ENCODE data around the gene CYSRT1. TPM values are rescaled to one million over a fixed set of nuclear protein-coding genes. Genes with fewer than 3 reads are reported as not detected.

The CYSRT1 gene
- total and polyA plus RNA-seq, 8 donors = 0.92 to 47.3 (median 3.4) TPM; not detected in 3

DNA sequence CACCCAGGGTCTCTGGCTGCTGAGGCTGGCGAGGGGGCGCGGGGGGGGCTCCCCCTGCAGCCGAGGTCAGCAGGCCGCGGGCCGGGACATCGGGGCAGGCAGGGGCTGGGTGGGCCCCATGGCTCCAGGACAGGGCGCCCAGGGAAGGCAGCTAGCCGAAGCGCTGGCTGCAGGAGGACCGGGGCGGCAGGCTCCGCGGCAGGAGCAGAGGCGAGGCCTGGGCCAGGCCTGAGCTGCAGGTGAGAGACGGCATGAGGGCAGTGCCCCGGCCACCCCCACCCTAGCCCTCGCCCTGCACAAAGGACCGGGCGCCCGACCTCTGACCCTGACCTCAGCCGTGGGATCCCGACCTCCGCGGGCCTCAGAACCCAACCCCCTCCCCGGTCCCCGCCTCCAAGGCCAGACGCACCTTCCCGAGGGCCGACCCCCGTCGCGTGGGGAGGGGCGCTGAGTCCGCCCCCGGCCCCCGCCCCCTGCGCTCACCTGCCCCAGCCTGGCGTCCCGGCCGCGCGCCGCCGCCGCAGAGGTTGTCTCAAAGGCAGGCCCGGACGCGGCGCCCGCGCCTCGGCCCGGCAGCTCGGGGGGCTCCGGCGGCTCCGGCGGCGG lies 3.4 kb upstream of the CYSRT1 start:
- Histone ChIP-seq H3K27ac (peak overlapping the region; percentile 52 to 73 (median 64)), H3K4me1 (peaks cover 41 to 92% (median 88%) of the 10 kb centered on the region in 4 donors), H3K4me3 (peak overlapping the region; percentile 44 to 58 (median 46)), H3K9me3 (no peaks in the 10 kb centered on the region), H3K36me3 (peaks cover 0 to 2% (median 0%) of the 10 kb centered on the region in 4 donors), H3K27me3 (peaks cover 0 to 14% (median 0%) of the 10 kb centered on the region in 3 donors)
- TF ChIP-seq POLR2AphosphoS5 (IDR thresholded peaks at IDR 0.05) (no peak), POLR2A (IDR thresholded peaks at IDR 0.05) (no peak), EP300 (IDR thresholded peaks at IDR 0.05) (no peak)
- TF ChIP-seq, protein P1, sequence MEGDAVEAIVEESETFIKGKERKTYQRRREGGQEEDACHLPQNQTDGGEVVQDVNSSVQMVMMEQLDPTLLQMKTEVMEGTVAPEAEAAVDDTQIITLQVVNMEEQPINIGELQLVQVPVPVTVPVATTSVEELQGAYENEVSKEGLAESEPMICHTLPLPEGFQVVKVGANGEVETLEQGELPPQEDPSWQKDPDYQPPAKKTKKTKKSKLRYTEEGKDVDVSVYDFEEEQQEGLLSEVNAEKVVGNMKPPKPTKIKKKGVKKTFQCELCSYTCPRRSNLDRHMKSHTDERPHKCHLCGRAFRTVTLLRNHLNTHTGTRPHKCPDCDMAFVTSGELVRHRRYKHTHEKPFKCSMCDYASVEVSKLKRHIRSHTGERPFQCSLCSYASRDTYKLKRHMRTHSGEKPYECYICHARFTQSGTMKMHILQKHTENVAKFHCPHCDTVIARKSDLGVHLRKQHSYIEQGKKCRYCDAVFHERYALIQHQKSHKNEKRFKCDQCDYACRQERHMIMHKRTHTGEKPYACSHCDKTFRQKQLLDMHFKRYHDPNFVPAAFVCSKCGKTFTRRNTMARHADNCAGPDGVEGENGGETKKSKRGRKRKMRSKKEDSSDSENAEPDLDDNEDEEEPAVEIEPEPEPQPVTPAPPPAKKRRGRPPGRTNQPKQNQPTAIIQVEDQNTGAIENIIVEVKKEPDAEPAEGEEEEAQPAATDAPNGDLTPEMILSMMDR (IDR thresholded peaks at IDR 0.05) = no peak
- intact Hi-C loops (cut with DNase I; ENCODE audit: low total_unique reads) = no loop called here
- DNase-seq = peak in 1 of 2 donors; percentile 73
- 5 to 21% (median 7%) methylated on average over 12 to 59 of the region's 61 CpGs for WGBS, 5 donors

GRCh38 chr9:137222190-137223077 lies 2.5 kb upstream of the CYSRT1 start, which contains the start of gene RNF208:
RNF208 (minus strand) TSS chr9:137222240; CDS start chr9:137221212, 1,028 bp downstream.
- peak within 1 kb of the TSS; percentile 92 to 98 (median 94) for H3K27ac ChIP-seq
- DNase-seq = peak in 1 of 2 donors; percentile 66
- TF ChIP-seq EP300 (IDR thresholded peaks at IDR 0.05) (no peak), POLR2AphosphoS5 (IDR thresholded peaks at IDR 0.05) (no peak), POLR2A (IDR thresholded peaks at IDR 0.05) (no peak)
- TF ChIP-seq, protein P1 (IDR thresholded peaks at IDR 0.05) = no peak
- intact Hi-C loops (cut with DNase I; ENCODE audit: low total_unique reads) = no loop called here
- H3K27me3 ChIP-seq = peaks cover 0 to 20% (median 0%) of the 10 kb centered on the region in 3 donors
- H3K4me3 ChIP-seq = peak within 1 kb of the TSS; percentile 70 to 73 (median 72)
- H3K4me1 ChIP-seq = peaks cover 41 to 92% (median 88%) of the 10 kb centered on the region in 4 donors
- H3K9me3 ChIP-seq = no peaks in the 10 kb centered on the region
- WGBS, 5 donors = 3 to 9% (median 3%) methylated on average over 20 to 88 of the region's 88 CpGs
- H3K36me3 ChIP-seq = no peaks in the 10 kb centered on the region

DNA sequence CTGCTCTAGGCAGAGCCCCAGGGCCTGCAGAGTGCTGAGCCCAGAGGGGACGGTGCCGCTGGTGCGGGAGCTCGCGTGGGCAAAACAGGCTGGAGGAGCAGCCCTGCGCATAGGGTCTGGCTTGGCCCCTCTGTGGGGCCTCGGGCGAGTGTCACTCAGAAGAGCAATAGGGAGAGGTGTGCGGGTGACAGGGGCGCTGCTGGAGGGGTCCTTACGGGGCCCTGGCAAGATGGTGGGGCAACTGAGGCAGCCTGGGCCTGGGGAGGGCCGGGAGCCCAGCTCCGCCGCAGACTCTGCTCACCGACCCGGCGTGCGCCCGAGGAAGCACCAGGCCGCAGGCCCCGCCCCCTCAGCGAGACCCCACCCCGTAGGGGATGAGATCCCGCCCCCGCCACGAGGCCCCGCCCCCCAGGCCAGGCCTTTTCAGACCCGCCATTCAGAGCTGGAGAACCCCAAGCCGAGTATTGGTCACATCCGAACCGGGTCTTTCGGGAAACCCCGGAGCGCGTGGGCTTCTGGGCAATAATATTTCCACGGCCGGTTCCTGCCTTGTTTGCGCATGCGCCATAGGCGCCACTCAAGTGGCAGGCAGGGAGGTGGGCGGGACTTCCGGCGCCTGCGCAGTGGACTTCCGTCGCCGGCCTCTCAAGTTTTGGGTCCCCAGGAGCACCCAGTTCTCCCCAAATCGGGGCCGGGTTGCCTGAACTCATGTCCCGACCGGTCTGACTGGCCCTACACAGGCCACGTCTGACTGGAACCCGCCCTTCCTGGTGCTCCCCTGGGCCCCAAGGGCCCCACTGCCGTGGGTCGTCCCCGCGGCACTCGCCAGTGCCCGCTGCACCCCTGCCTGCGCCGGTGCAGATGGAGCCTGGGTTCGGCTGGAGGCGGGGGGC lies 1.6 kb upstream of the CYSRT1 start:
- H3K9me3 ChIP-seq = no peaks in the 10 kb centered on the region
- peaks cover 0 to 28% (median 4%) of the 10 kb centered on the region in 3 donors for H3K27me3 ChIP-seq
- intact Hi-C loops (cut with DNase I; ENCODE audit: low total_unique reads) = no loop called here
- DNase-seq = peak; percentile 98 to 99
- H3K27ac ChIP-seq = peak overlapping the region; percentile 92 to 98 (median 94)
- peaks cover 45 to 92% (median 88%) of the 10 kb centered on the region in 4 donors for H3K4me1 ChIP-seq
- TF ChIP-seq POLR2A (IDR thresholded peaks at IDR 0.05) (no peak), POLR2AphosphoS5 (IDR thresholded peaks at IDR 0.05) (peak; percentile 46 to 88 (median 69)), EP300 (IDR thresholded peaks at IDR 0.05) (no peak)
- TF ChIP-seq, protein P1 (IDR thresholded peaks at IDR 0.05) = peak in 1 of 7 experiments; percentile 20
- H3K4me3 ChIP-seq = peak overlapping the region; percentile 70 to 73 (median 72)
- H3K36me3 ChIP-seq = no peaks in the 10 kb centered on the region
- WGBS, 5 donors = 0 to 2% (median 1%) methylated on average over 20 to 63 of the region's 63 CpGs
